ENCODE measurements around the gene DCUN1D3. TPM values are rescaled to one million over a fixed set of nuclear protein-coding genes. Genes with fewer than 3 reads are reported as not detected.
"Not testable (repeated sequence)": the region's sequence is repeated elsewhere in the genome, so short reads cannot be mapped to it uniquely, and the experiment has no call there.

The DCUN1D3 gene
- total RNA-seq, 1 donor from 2014 or later, result 14.5 TPM

DNA sequence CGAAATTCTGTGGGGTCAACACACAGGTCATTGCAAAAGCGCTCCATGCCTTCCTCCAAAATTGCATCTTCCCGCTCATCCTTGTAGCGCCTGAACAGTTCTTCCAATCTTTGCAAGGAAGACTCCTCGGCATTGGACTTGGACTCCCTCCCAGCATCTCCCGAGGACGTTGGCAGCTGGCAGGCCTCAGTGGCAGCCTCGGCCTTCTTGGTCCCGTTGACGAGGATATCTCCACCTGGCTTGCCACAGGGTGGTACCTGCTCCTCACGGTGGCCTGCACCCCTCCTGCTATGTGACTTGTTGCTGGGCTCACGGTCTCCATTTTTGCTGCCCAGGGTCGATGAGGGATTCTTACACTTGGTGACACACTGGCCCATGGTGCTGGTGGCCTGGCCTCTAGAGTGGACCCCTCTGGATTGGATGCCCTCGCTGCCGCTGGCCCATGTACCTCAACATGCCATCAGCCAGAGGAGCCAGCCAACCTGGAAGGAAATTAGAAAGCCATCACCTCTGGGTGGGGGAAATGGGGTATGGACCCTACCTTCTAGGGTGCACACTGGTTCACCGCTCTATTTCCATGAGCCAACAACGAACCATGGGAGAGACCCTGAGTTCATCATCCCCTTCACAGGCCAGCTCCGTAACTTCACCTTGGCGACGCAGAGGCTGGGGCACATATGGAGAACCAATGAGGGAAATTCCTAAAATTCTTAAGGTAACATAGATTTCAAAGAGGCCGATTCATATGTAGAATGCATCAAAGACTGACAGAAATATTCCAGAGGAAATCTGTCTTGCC lies 37.8 kb downstream of the DCUN1D3 start:
- Mint-ChIP-seq H3K4me1 (ENCODE audit: low read depth) (peaks cover 33% of the 10 kb centered on the region), H3K36me3 (ENCODE audit: low read depth) (peaks cover 40% of the 10 kb centered on the region), H3K9me3 (no peaks in the 10 kb centered on the region), H3K27me3 (ENCODE audit: insufficient read depth) (no peaks in the 10 kb centered on the region), H3K4me3 (no peak overlapping the region), H3K27ac (no peak overlapping the region)
- no peak for DNase-seq (ENCODE audit: low spot score)
- intact Hi-C loops (cut with micrococcal nuclease), result no loop called here

DNA sequence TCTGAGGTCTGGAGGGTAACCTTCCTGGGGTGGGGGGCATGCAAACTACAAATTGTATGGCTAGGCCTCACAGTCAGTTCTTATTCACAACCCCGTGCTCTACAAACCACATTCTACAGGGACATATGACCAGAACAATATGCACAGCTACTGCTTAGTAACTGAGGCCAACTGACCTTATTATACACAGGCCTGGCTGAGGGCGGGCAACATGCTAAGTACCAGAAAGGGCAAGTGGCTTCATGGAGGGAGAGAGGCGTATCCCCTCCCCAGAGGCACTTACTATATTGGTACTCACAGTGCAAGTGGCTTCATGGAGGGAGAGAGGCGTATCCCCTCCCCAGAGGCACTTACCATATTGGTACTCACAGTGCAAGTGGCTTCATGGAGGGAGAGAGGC lies 39.2 kb downstream of the DCUN1D3 start:
- H3K36me3 Mint-ChIP-seq (ENCODE audit: low read depth), result peaks cover 39% of the 10 kb centered on the region
- intact Hi-C loops (cut with micrococcal nuclease); H3K9me3 Mint-ChIP-seq; H3K27me3 Mint-ChIP-seq (ENCODE audit: insufficient read depth); H3K27ac Mint-ChIP-seq; DNase-seq (ENCODE audit: low spot score); H3K4me3 Mint-ChIP-seq: not testable (repeated sequence)
- H3K4me1 Mint-ChIP-seq (ENCODE audit: low read depth), result peaks cover 30% of the 10 kb centered on the region

DNA sequence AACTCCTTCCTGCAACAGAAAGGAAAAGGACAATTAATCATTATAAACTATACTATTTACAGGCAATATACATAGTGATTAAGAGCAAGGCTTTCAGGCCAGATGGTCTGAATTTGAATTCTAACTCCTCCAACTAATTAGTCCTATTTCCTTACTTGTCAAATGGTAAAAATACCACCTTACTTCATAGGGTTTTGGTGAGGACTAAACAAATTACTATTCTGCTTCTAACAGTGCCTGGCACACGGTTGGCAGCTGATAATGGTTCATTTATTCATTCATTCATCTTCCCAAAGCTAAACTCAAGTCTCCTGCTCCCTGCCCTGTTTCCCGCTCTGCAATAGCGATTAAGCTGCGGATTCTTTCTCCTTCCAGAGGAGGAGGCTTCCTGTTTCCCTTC lies 39.8 kb downstream of the DCUN1D3 start:
- peaks cover 40% of the 10 kb centered on the region for H3K36me3 Mint-ChIP-seq (ENCODE audit: low read depth)
- peaks cover 28% of the 10 kb centered on the region for H3K4me1 Mint-ChIP-seq (ENCODE audit: low read depth)
- intact Hi-C loops (cut with micrococcal nuclease), result no loop called here
- H3K9me3 Mint-ChIP-seq, result no peaks in the 10 kb centered on the region
- no peak for DNase-seq (ENCODE audit: low spot score)
- H3K27ac Mint-ChIP-seq, result no peak overlapping the region
- H3K27me3 Mint-ChIP-seq (ENCODE audit: insufficient read depth), result no peaks in the 10 kb centered on the region
- H3K4me3 Mint-ChIP-seq, result no peak overlapping the region

- peaks cover 43% of the 10 kb centered on the region for H3K36me3 Mint-ChIP-seq (ENCODE audit: low read depth)
- H3K27ac Mint-ChIP-seq, result no peak overlapping the region
- no peaks in the 10 kb centered on the region for H3K9me3 Mint-ChIP-seq
- intact Hi-C loops (cut with micrococcal nuclease), result no loop called here
- no peaks in the 10 kb centered on the region for H3K27me3 Mint-ChIP-seq (ENCODE audit: insufficient read depth)
- H3K4me1 Mint-ChIP-seq (ENCODE audit: low read depth), result peaks cover 29% of the 10 kb centered on the region
- no peak for DNase-seq (ENCODE audit: low spot score)
- H3K4me3 Mint-ChIP-seq, result no peak overlapping the region
Measured at GRCh38 chr16:20859699-20860098, 40.5 kb downstream of the DCUN1D3 start.

- no peak overlapping the region for H3K27ac Mint-ChIP-seq
- DNase-seq (ENCODE audit: low spot score), result no peak
- no peaks in the 10 kb centered on the region for H3K9me3 Mint-ChIP-seq
- H3K4me1 Mint-ChIP-seq (ENCODE audit: low read depth), result peaks cover 25% of the 10 kb centered on the region
- intact Hi-C loops (cut with micrococcal nuclease), result no loop called here
- no peak overlapping the region for H3K4me3 Mint-ChIP-seq
- H3K36me3 Mint-ChIP-seq (ENCODE audit: low read depth), result peaks cover 43% of the 10 kb centered on the region
- H3K27me3 Mint-ChIP-seq (ENCODE audit: insufficient read depth), result no peaks in the 10 kb centered on the region
Measured at GRCh38 chr16:20859229-20859628, 40.9 kb downstream of the DCUN1D3 start.

- H3K27ac Mint-ChIP-seq, result no peak overlapping the region
- no peak for DNase-seq (ENCODE audit: low spot score)
- H3K9me3 Mint-ChIP-seq, result no peaks in the 10 kb centered on the region
- intact Hi-C loops (cut with micrococcal nuclease), result no loop called here
- H3K36me3 Mint-ChIP-seq (ENCODE audit: low read depth), result peaks cover 43% of the 10 kb centered on the region
- H3K27me3 Mint-ChIP-seq (ENCODE audit: insufficient read depth), result no peaks in the 10 kb centered on the region
- no peak overlapping the region for H3K4me3 Mint-ChIP-seq
- peaks cover 19% of the 10 kb centered on the region for H3K4me1 Mint-ChIP-seq (ENCODE audit: low read depth)
Measured at GRCh38 chr16:20857281-20857680, 42.9 kb downstream of the DCUN1D3 start.

DNA sequence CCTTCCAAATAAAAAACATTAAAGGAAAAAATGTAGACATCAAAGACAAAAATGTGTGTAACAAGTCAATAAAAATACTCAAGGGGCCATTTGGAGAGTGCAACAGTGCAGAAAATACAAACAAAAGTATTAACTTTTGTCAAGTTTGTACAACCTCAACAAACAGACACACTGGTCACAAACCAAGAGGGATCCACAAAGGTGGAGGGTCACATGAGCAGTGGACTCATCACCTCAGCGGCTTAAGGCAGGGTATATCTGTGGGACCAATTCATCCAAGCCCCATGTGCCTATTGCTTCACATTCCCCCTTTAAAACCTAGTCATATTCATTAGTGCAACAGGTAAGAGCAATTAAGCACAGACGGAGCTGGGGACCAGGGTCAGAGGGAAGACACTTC lies 45.2 kb downstream of the DCUN1D3 start:
- no peaks in the 10 kb centered on the region for H3K9me3 Mint-ChIP-seq
- no peaks in the 10 kb centered on the region for H3K27me3 Mint-ChIP-seq (ENCODE audit: insufficient read depth)
- intact Hi-C loops (cut with micrococcal nuclease), result loop anchor here (5.0 kb wide), 1 partner anchor 102 kb away; no protein-coding TSS in a partner anchor
- no peak for DNase-seq (ENCODE audit: low spot score)
- H3K4me1 Mint-ChIP-seq (ENCODE audit: low read depth), result peaks cover 30% of the 10 kb centered on the region
- no peak overlapping the region for H3K27ac Mint-ChIP-seq
- peaks cover 29% of the 10 kb centered on the region for H3K36me3 Mint-ChIP-seq (ENCODE audit: low read depth)
- no peak overlapping the region for H3K4me3 Mint-ChIP-seq

GRCh38 chr16:20853981-20854620 lies 46.1 kb downstream of the DCUN1D3 start:
- Mint-ChIP-seq H3K36me3 (ENCODE audit: low read depth) (peaks cover 26% of the 10 kb centered on the region), H3K4me1 (ENCODE audit: low read depth) (peaks cover 35% of the 10 kb centered on the region), H3K27ac (no peak overlapping the region), H3K27me3 (ENCODE audit: insufficient read depth) (no peaks in the 10 kb centered on the region), H3K9me3 (no peaks in the 10 kb centered on the region), H3K4me3 (no peak overlapping the region)
- no peak for DNase-seq (ENCODE audit: low spot score)
- intact Hi-C loops (cut with micrococcal nuclease), result loop anchor here (5.0 kb wide), 1 partner anchor 103 kb away; no protein-coding TSS in a partner anchor

DNA sequence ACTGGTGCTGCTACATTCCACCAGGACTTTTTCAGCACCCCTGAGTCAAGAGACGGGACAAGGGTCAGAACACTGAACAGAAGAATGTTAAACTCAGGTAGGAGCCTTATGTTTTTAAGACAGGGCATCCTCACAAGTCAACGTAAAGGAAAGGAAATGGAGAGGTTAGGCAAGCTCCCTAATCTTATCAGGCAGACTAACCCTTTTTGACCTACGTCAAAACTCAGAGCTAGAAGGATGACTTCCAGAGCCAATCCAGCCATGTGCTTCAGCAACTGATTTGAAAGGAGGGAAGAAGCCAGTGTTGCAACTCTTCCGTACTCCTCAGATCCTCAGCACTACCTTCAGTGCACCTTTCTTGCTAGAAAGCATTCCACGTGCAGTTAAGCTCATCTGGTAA lies 47.0 kb downstream of the DCUN1D3 start:
- Mint-ChIP-seq H3K9me3 (no peaks in the 10 kb centered on the region), H3K27me3 (ENCODE audit: insufficient read depth) (no peaks in the 10 kb centered on the region), H3K4me3 (no peak overlapping the region), H3K27ac (no peak overlapping the region), H3K4me1 (ENCODE audit: low read depth) (peaks cover 35% of the 10 kb centered on the region), H3K36me3 (ENCODE audit: low read depth) (peaks cover 24% of the 10 kb centered on the region)
- intact Hi-C loops (cut with micrococcal nuclease), result loop anchor here (5.0 kb wide), 1 partner anchor 104 kb away; no protein-coding TSS in a partner anchor
- no peak for DNase-seq (ENCODE audit: low spot score)

DNA sequence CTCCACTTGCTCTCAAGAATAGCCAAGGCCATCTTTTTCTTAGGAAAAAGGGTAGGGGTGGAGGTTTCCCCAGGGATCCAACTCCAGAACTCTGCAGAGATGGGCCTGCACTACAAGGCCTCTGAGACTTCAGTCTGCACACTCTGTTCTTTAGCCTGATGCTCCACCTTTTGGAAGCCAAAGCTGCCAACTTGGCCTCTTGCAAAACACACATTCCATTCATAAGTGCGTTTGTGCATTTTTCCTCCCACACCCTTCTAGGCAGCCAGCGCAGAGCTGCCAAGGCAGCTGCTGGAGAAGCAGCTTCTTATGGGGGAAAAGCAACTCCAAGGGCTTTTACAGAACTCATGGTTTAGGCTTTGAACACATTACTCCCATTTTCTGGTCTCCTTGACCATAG lies 48.6 kb downstream of the DCUN1D3 start:
- Mint-ChIP-seq H3K4me3 (no peak overlapping the region), H3K27me3 (ENCODE audit: insufficient read depth) (no peaks in the 10 kb centered on the region), H3K27ac (no peak overlapping the region), H3K4me1 (ENCODE audit: low read depth) (peaks cover 34% of the 10 kb centered on the region), H3K36me3 (ENCODE audit: low read depth) (peaks cover 19% of the 10 kb centered on the region), H3K9me3 (no peaks in the 10 kb centered on the region)
- DNase-seq (ENCODE audit: low spot score), result no peak
- intact Hi-C loops (cut with micrococcal nuclease), result loop anchor here (2.0 to 5.0 kb wide), 3 partner anchors 51 to 106 kb away; no protein-coding TSS in a partner anchor

- H3K4me1 Mint-ChIP-seq (ENCODE audit: low read depth), result peaks cover 30% of the 10 kb centered on the region
- intact Hi-C loops (cut with micrococcal nuclease), result loop anchor here (1.0 to 5.0 kb wide), 6 partner anchors 49 to 232 kb away; partner anchors contain the start of genes DCUN1D3 and LYRM1
- no peaks in the 10 kb centered on the region for H3K9me3 Mint-ChIP-seq
- H3K27ac Mint-ChIP-seq, result no peak overlapping the region
- no peaks in the 10 kb centered on the region for H3K27me3 Mint-ChIP-seq (ENCODE audit: insufficient read depth)
- no peak for DNase-seq (ENCODE audit: low spot score)
- H3K36me3 Mint-ChIP-seq (ENCODE audit: low read depth), result peaks cover 15% of the 10 kb centered on the region
- H3K4me3 Mint-ChIP-seq, result no peak overlapping the region
Measured at GRCh38 chr16:20850981-20851380, 49.2 kb downstream of the DCUN1D3 start.

DNA sequence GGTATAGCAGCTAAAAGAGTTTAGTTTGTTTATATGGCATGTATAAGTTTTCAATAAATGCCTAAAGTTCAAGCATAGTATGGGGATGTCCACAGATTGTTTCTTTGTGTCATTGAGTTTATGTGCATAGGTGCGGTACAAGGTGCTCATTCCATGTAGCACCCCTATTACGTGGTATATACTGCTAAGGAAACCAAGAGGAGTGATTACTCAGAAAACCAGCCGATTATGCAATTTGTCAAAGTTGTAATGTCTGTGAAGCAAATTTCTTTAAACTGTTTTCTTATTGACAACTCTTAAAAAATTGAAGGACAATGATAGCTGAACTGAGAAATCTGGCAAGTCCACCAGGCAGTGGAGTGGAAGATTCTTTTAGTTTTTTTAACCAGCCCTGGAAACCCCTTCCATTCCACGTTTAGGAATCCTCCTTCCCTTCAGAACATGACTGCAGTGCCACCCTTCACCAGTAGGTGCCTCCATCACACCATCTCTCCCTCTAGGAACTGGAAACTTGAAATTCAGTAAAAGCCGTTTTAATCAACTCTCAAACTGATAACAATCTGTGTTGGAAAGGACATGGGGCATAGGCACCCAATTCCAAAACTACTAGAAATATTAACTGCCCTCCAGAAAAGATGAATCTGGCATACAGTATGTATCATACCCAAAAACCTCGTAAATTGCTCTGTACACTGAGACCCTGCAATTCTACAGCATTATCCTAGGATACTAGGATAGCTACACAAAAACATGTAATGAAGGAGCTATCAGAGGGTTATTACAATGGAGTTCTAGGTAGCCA lies 50.4 kb downstream of the DCUN1D3 start:
- peaks cover 15% of the 10 kb centered on the region for H3K36me3 Mint-ChIP-seq (ENCODE audit: low read depth)
- H3K4me3 Mint-ChIP-seq, result no peak overlapping the region
- peaks cover 31% of the 10 kb centered on the region for H3K4me1 Mint-ChIP-seq (ENCODE audit: low read depth)
- H3K27ac Mint-ChIP-seq, result no peak overlapping the region
- intact Hi-C loops (cut with micrococcal nuclease), result loop anchor here (1.0 to 5.0 kb wide), 6 partner anchors 49 to 234 kb away; partner anchors contain the start of genes DCUN1D3 and LYRM1
- H3K27me3 Mint-ChIP-seq (ENCODE audit: insufficient read depth), result no peaks in the 10 kb centered on the region
- H3K9me3 Mint-ChIP-seq, result no peaks in the 10 kb centered on the region
- DNase-seq (ENCODE audit: low spot score), result peak; percentile 40

Measured in activated T-helper 1 cell treated with anti-CD3 and anti-CD28 coated beads, Interleukin-12 subunit alpha, Interleukin-12 subunit beta, Interleukin-2, Interleukin-4 antibody, amounts not matched to agents 30 ng/mL and 10 ng/mL and 1 ng/mL, durations not matched to agents 14 hours and 24 hours and 36 hours (primary cell).